ENCODE data around the gene BAMBI. TPM values are rescaled to one million over a fixed set of nuclear protein-coding genes. Genes with fewer than 3 reads are reported as not detected.

BAMBI gene
- total and polyA plus RNA-seq, 2 of the 8 experiments (the other 6 are each of a cell fraction or from before 2014, with no cell fraction given) = 5.6 to 26.4 TPM

GRCh38 chr10:28669227-28670173 is 7.8 kb upstream of the BAMBI start:
- Histone ChIP-seq H4K91ac (replicated peaks; ENCODE audit: insufficient read length, low read length) (no peak overlapping the region), H2BK120ac (replicated peaks; ENCODE audit: low read depth, low read length) (no peak overlapping the region), H3K23me2 (ENCODE audit: low read depth, low read length) (peaks cover 10% of the 10 kb centered on the region; the same call in 1 of the 2 replicates), H2AK5ac (ENCODE audit: low read depth, low read length) (no peak overlapping the region), H2BK5ac (ENCODE audit: low read depth, low read length) (0 out of 2 replicates have a peak overlapping the region, but pooled peaks have one; percentile 61), H3K4me3 (ENCODE audit: extremely low read depth in 1 of 4, insufficient read depth in 2 of 4, low read depth in 3 of 4, low read length in 4 of 4) (peak overlapping the region; percentile 72 to 84 (median 82)), H3K27me3 (replicated peaks in 1 of 4; ENCODE audit: control insufficient read depth in 3 of 4, extremely low read depth in 1 of 4, insufficient read depth in 3 of 4, low read length in 3 of 4) (peaks cover 4 to 30% (median 20%) of the 10 kb centered on the region in 4 experiments), H4K20me1 (replicated peaks in 1 of 2; ENCODE audit: control insufficient read depth in 1 of 2, insufficient read depth in 2 of 2, low read length in 2 of 2) (no peaks in the 10 kb centered on the region), H3K4me1 (replicated peaks in 1 of 4; ENCODE audit: control insufficient read depth in 3 of 4, insufficient read depth in 4 of 4, low read length in 3 of 4) (peaks cover 0 to 2% (median 0%) of the 10 kb centered on the region in 4 experiments; a peak in 1 of 7 replicates), H3K4ac (replicated peaks; ENCODE audit: insufficient read length, low read depth, low read length) (no peak overlapping the region), H3K56ac (replicated peaks; ENCODE audit: insufficient read length, low read depth, low read length) (no peak overlapping the region), H4K8ac (ENCODE audit: extremely low read depth, insufficient read depth, low read length) (no peak overlapping the region), H3K79me2 (ENCODE audit: control insufficient read depth in 1 of 2, insufficient read depth in 2 of 2, low read length in 2 of 2) (no peaks in the 10 kb centered on the region), H3K27ac (ENCODE audit: low read depth, low read length) (no peak overlapping the region), H3K4me2 (ENCODE audit: insufficient read depth in 1 of 2, low read depth in 2 of 2, low read length in 2 of 2) (peak overlapping the region; percentile 92 to 96), H3K9ac (replicated peaks in 1 of 4; ENCODE audit: extremely low read depth in 1 of 4, low read depth in 3 of 4, low read length in 3 of 4) (peak overlapping the region in 1 of 4 experiments; percentile 63; a peak in 2 of 7 replicates), H4K5ac (ENCODE audit: insufficient read length, low read depth, low read length) (no peak overlapping the region), H3K36me3 (ENCODE audit: control insufficient read depth in 2 of 4, insufficient read depth in 4 of 4, low read length in 3 of 4) (no peaks in the 10 kb centered on the region), H3K14ac (ENCODE audit: insufficient read length) (no peak overlapping the region), H3K9me3 (ENCODE audit: insufficient read depth in 2 of 2, low read depth in 1 of 2, low read length in 1 of 2) (no peaks in the 10 kb centered on the region), H2BK20ac (ENCODE audit: low read length) (no peak overlapping the region; the same call in 1 of the 2 replicates), H2BK12ac (ENCODE audit: low read depth, low read length) (no peak overlapping the region; the same call in 1 of the 2 replicates), H2BK15ac (ENCODE audit: low read length) (peak overlapping the region; percentile 75; the same call in 1 of the 2 replicates), H3K18ac (ENCODE audit: extremely low read depth, low read length) (peak overlapping the region; percentile 43; the same call in 1 of the 2 replicates), H3K23ac (ENCODE audit: insufficient read length) (no peak overlapping the region), H3K79me1 (ENCODE audit: low read depth, low read length) (no peaks in the 10 kb centered on the region), H2AFZ (ENCODE audit: low read length) (peak overlapping the region; percentile 91; the same call in 1 of the 2 replicates)
- POLR2A ChIA-PET (ENCODE audit: partially characterized antibody) = interaction anchor here (0.7 to 0.9 kb wide), 4 partner anchors 11 to 92 kb away, joined by 3 to 4 read pairs (median 4); no protein-coding TSS in a partner anchor
- CTCF ChIA-PET (ENCODE audit: partially characterized antibody) = interaction anchor here (0.6 to 1.2 kb wide), 5 partner anchors 38 to 357 kb away, joined by 3 to 5 read pairs (median 4); no protein-coding TSS in a partner anchor
- TF ChIP-seq KDM1A (IDR thresholded peaks at IDR 0.05; ENCODE audit: borderline replicate concordance, low read length) = no peak
- no peak for TF ChIP-seq BCL11A (IDR thresholded peaks at IDR 0.05; ENCODE audit: low read depth in 2 of 2, low read length in 2 of 2)
- no peak for TF ChIP-seq CHD2 (IDR thresholded peaks at IDR 0.05; ENCODE audit: low read length)
- DNase-seq (ENCODE audit: low read depth in 1 of 2, low spot score in 2 of 2) = no peak
- no peak for FAIRE-seq
- 46% methylated on average over 21 of the region's 21 CpGs; no CpG with 5 or more reads in 1 of the 2 experiments for WGBS, 2 experiments (ENCODE audit: extremely low coverage in 1 of 2, insufficient coverage in 1 of 2, insufficient read length in 1 of 2, insufficient replicate concordance in 2 of 2, low coverage in 1 of 2, low lambda C conversion rate in 2 of 2, missing lambda C conversion rate in 1 of 2)

All from H1 (cell line).